Naive thymus-derived CD4-positive, alpha-beta T cell (primary cell): ENCODE results near the gene CCSER1. TPM values are rescaled to one million over a fixed set of nuclear protein-coding genes. Genes with fewer than 3 reads are reported as not detected.

Experiments used
- ATAC-seq: fragments of 150-1000 bp; cut with Tn5 transposase; 2 replicates; pipeline ENCODE4 v1.10.0; 2021; ENCODE audit warnings: mild to moderate bottlenecking, moderate library complexity
- CTCF ChIA-PET: fragments of 350-600 bp; sonication (Branson Sonifier 250); formaldehyde crosslinking; loops from one replicate; lab custom pipeline; 2021; ENCODE audit warnings: antibody characterized with exemption; lab: Charles Lee
- POLR2A ChIA-PET: fragments of 350-600 bp; sonication (Branson Sonifier 250); formaldehyde crosslinking; loops from one replicate; lab custom pipeline; 2021; ENCODE audit warnings: antibody characterized with exemption, inconsistent platforms; lab: Charles Lee
- DNase-seq, 9 donors: peaks; one replicate each; pipeline versions ENCODE4 v3.0.0 to v3.0.0-alpha.2; 2020 to 2022; ENCODE audit warnings: mixed read lengths in 1 of 9
- H3K27ac ChIP-seq: one replicate; pipeline ENCODE4 v1.7.0; 2013; ENCODE audit warnings: mild to moderate bottlenecking, low read depth, low read length, moderate library complexity
- H3K27me3 ChIP-seq, 2 donors: one replicate each; pipeline ENCODE4 v1.7.0; 2013; ENCODE audit warnings: low read length in 2 of 2, mild to moderate bottlenecking in 2 of 2, moderate library complexity in 2 of 2; ENCODE audit not compliant: control insufficient read depth in 2 of 2, insufficient read depth in 2 of 2
- H3K36me3 ChIP-seq, 3 experiments: 1 replicate in 2 of 3; 2 replicates in 1 of 3; pipeline ENCODE4 v1.7.0; 2013; ENCODE audit warnings: low read length in 3 of 3, mild to moderate bottlenecking in 3 of 3, moderate library complexity in 1 of 3; ENCODE audit not compliant: insufficient read depth in 3 of 3, control insufficient read depth in 2 of 3
- H3K4me1 ChIP-seq, 2 donors: one replicate each; pipeline ENCODE4 v1.7.0; 2013; ENCODE audit warnings: low read length in 2 of 2, mild to moderate bottlenecking in 2 of 2, moderate library complexity in 1 of 2; ENCODE audit not compliant: control insufficient read depth in 2 of 2, insufficient read depth in 2 of 2
- H3K4me3 ChIP-seq: 2 replicates; pipeline ENCODE4 v1.7.0; 2013; ENCODE audit warnings: mild to moderate bottlenecking, low read length
- H3K9me3 ChIP-seq, 3 experiments: 1 replicate in 2 of 3; 2 replicates in 1 of 3; pipeline ENCODE4 v1.7.0; 2013; ENCODE audit warnings: low read length in 3 of 3; ENCODE audit not compliant: control insufficient read depth in 2 of 3
- H3K27ac Mint-ChIP-seq, 9 donors: one replicate each; pipeline ENCODE4 v1.8.0; 2020 to 2022; ENCODE audit warnings: mixed read lengths in 9 of 9, mild to moderate bottlenecking in 8 of 9, moderate library complexity in 5 of 9, inconsistent platforms in 2 of 9
- H3K27me3 Mint-ChIP-seq, 5 donors: one replicate each; pipeline ENCODE4 v1.8.0; 2021 to 2022; ENCODE audit warnings: mixed read lengths in 5 of 5, mild to moderate bottlenecking in 1 of 5
- H3K36me3 Mint-ChIP-seq, 5 donors: one replicate each; pipeline ENCODE4 v1.8.0; 2020 to 2022; ENCODE audit warnings: mixed read lengths in 5 of 5, mild to moderate bottlenecking in 3 of 5, inconsistent platforms in 1 of 5
- H3K4me1 Mint-ChIP-seq, 7 donors: one replicate each; pipeline ENCODE4 v1.8.0; 2020 to 2022; ENCODE audit warnings: mixed read lengths in 7 of 7, mild to moderate bottlenecking in 3 of 7, inconsistent platforms in 1 of 7
- H3K4me3 Mint-ChIP-seq, 10 donors: one replicate each; pipeline ENCODE4 v1.8.0; 2020 to 2022; ENCODE audit warnings: mild to moderate bottlenecking in 10 of 10, mixed read lengths in 10 of 10, moderate library complexity in 6 of 10, inconsistent platforms in 2 of 10
- H3K9me3 Mint-ChIP-seq, 11 donors: one replicate each; pipeline ENCODE4 v1.8.0; 2020 to 2022; ENCODE audit warnings: mixed read lengths in 11 of 11, mild to moderate bottlenecking in 4 of 11, inconsistent platforms in 1 of 11, moderate library complexity in 1 of 11
- intact Hi-C, 2 donors: fragments of 100-400 bp; cut with micrococcal nuclease; formaldehyde crosslinking; loops; one replicate each; pipeline ENCODE4 v1.15.1; 2023
- polyA plus RNA-seq, 2 donors: library from polyadenylated mRNA; unstranded; fragments of 300-500 nt; fragmentation: Illumina TruSeq; gene quantifications; one replicate each; pipeline ENCODE4 v1.2.3, GENCODE V29; 2021
- total RNA-seq, 6 experiments: library from RNA in 5 of 6; stranded (reverse) in 5 of 6; gene quantifications; 1 replicate in 5 of 6; 2 replicates in 1 of 6; pipeline ENCODE4 v1.2.3 and lab custom pipeline; 2021 to 2026

CCSER1 gene
- total and polyA plus RNA-seq, 7 experiments from 2014 or later: 0.30 to 4.0 (median 1.4) TPM; not detected in 3

DNA sequence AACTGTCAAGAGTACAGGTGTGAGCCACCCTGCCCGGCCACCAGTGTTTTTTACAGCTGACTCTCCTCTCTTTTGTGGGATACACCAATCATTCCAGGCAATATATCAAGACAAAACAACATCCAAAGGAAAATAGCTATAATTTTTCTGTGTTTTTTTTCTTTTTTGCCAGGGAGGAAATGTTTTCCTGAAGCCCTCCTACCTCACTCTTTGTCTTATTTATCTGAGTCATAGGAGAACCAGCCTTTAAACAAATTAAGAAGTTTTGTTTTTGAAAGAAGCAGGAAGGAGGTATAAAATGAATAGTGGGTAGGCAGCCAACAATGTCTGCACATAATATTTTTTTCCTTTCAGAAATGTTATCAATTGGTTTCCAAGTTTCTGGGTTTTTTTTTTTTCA lies 493.9 kb downstream of the CCSER1 start:
- ChIA-PET CTCF (no interaction called here), POLR2A (no interaction called here)
- intact Hi-C loops: no loop called here
- Mint-ChIP-seq H3K9me3 (peaks cover 0 to 7% (median 1%) of the 10 kb centered on the region in 11 donors), H3K4me1 (no peaks in the 10 kb centered on the region), H3K36me3 (no peaks in the 10 kb centered on the region), H3K27me3 (no peaks in the 10 kb centered on the region), H3K27ac (no peak overlapping the region), H3K4me3 (no peak overlapping the region)
- no peaks in the 10 kb centered on the region for H3K9me3 ChIP-seq
- no peak for DNase-seq
- H3K27me3 ChIP-seq: no peaks in the 10 kb centered on the region
- H3K4me3 ChIP-seq: no peak overlapping the region
- H3K36me3 ChIP-seq: no peaks in the 10 kb centered on the region
- H3K4me1 ChIP-seq: no peaks in the 10 kb centered on the region
- no peak for ATAC-seq
- no peak overlapping the region for H3K27ac ChIP-seq

DNA sequence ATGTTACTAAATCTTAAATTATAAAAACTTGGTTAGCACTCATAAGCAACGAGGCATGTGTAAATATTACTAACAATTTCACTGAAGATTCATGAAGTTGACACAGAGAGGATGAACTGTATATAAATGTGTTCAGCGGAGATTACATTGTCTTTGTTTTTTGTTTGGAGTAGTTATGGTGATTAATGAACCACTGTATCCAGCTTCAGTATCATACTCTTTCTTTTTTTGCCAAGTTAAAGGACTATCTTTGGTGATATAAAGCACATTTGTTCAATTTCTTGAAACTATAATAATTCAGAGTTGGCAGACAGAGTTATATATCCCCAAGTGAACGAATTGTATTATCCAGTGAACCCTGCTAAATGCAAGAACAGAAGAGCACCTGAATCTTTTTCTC lies 497.6 kb downstream of the CCSER1 start:
- Histone ChIP-seq H3K4me1 (no peaks in the 10 kb centered on the region), H3K27me3 (no peaks in the 10 kb centered on the region), H3K4me3 (no peak overlapping the region), H3K27ac (no peak overlapping the region), H3K9me3 (no peaks in the 10 kb centered on the region), H3K36me3 (no peaks in the 10 kb centered on the region)
- POLR2A ChIA-PET: no interaction called here
- no peaks in the 10 kb centered on the region for H3K27me3 Mint-ChIP-seq
- peaks cover 0 to 7% (median 1%) of the 10 kb centered on the region in 11 donors for H3K9me3 Mint-ChIP-seq
- ATAC-seq (no peak), DNase-seq (no peak)
- CTCF ChIA-PET: no interaction called here
- H3K4me3 Mint-ChIP-seq: no peak overlapping the region
- intact Hi-C loops: no loop called here
- H3K36me3 Mint-ChIP-seq: no peaks in the 10 kb centered on the region
- no peaks in the 10 kb centered on the region for H3K4me1 Mint-ChIP-seq
- no peak overlapping the region for H3K27ac Mint-ChIP-seq

- no peak overlapping the region for H3K4me3 ChIP-seq
- intact Hi-C loops: no loop called here
- Mint-ChIP-seq H3K9me3 (peaks cover 0 to 6% (median 2%) of the 10 kb centered on the region in 11 donors), H3K27ac (no peak overlapping the region), H3K4me1 (no peaks in the 10 kb centered on the region), H3K36me3 (no peaks in the 10 kb centered on the region), H3K4me3 (no peak overlapping the region), H3K27me3 (no peaks in the 10 kb centered on the region)
- no peaks in the 10 kb centered on the region for H3K4me1 ChIP-seq
- DNase-seq (no peak), ATAC-seq (no peak)
- POLR2A ChIA-PET: no interaction called here
- CTCF ChIA-PET: no interaction called here
- H3K36me3 ChIP-seq: no peaks in the 10 kb centered on the region
- no peaks in the 10 kb centered on the region for H3K27me3 ChIP-seq
- H3K27ac ChIP-seq: no peak overlapping the region
- H3K9me3 ChIP-seq: no peaks in the 10 kb centered on the region
These were observed 514.8 kb downstream of the CCSER1 start for GRCh38 chr4:90641861-90642599.

- no peaks in the 10 kb centered on the region for H3K4me1 ChIP-seq
- no peaks in the 10 kb centered on the region for H3K27me3 Mint-ChIP-seq
- CTCF ChIA-PET: no interaction called here
- H3K9me3 Mint-ChIP-seq: peaks cover 0 to 10% (median 2%) of the 10 kb centered on the region in 11 donors
- H3K4me1 Mint-ChIP-seq: no peaks in the 10 kb centered on the region
- no peak overlapping the region for H3K27ac ChIP-seq
- H3K36me3 ChIP-seq: no peaks in the 10 kb centered on the region
- H3K9me3 ChIP-seq: no peaks in the 10 kb centered on the region
- intact Hi-C loops: no loop called here
- H3K4me3 Mint-ChIP-seq: no peak overlapping the region
- POLR2A ChIA-PET: no interaction called here
- no peak for DNase-seq
- H3K27me3 ChIP-seq: no peaks in the 10 kb centered on the region
- H3K27ac Mint-ChIP-seq: no peak overlapping the region
- H3K36me3 Mint-ChIP-seq: no peaks in the 10 kb centered on the region
- no peak overlapping the region for H3K4me3 ChIP-seq
- ATAC-seq: no peak
These were observed 516.0 kb downstream of the CCSER1 start for GRCh38 chr4:90643156-90643555.

DNA sequence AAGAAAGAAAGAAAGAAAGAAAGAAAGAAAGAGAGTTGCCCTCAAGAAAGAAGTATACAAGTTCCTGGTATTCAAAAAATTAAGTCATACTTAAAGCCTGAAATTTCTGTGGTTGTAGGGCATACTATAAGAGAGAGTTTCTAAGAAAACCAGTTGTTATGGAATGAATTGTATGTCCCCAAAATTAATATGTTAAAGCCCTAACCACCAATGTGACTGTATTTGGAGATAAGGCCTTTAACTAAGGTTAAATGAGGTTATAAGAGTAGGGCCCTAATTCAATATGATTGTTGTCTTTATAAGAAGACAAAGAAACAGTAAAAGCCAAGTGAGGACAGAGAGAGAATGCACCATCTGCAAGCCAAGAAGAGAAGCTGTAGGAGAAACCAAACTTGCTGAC lies 521.1 kb downstream of the CCSER1 start:
- ChIA-PET CTCF (no interaction called here), POLR2A (no interaction called here)
- ATAC-seq: no peak
- Mint-ChIP-seq H3K9me3 (peaks cover 0 to 8% (median 3%) of the 10 kb centered on the region in 11 donors), H3K4me1 (no peaks in the 10 kb centered on the region), H3K4me3 (no peak overlapping the region), H3K27ac (no peak overlapping the region), H3K36me3 (no peaks in the 10 kb centered on the region), H3K27me3 (no peaks in the 10 kb centered on the region)
- H3K9me3 ChIP-seq: no peaks in the 10 kb centered on the region
- no peak overlapping the region for H3K27ac ChIP-seq
- no peaks in the 10 kb centered on the region for H3K27me3 ChIP-seq
- DNase-seq: no peak
- intact Hi-C loops: no loop called here
- H3K4me3 ChIP-seq: no peak overlapping the region
- no peaks in the 10 kb centered on the region for H3K36me3 ChIP-seq
- H3K4me1 ChIP-seq: no peaks in the 10 kb centered on the region

DNA sequence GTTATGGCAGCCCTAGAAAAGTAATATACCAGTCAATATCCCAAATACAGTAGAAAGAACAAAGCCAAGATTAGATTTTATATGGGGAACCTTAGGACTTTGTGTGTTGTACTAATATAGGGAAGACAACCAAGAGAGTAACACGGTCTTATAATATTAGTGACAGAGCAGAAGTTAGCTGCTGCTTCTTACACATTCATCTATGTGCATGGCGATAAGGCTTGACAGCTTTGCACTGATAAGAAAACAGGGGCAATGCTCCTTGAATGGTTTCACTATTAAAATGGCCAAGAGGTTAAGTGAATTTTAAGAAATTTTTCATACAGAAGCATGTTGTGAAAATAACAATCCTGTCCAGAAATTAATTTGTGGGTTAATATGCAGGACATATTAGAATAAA lies 521.6 kb downstream of the CCSER1 start:
- CTCF ChIA-PET: no interaction called here
- ATAC-seq: no peak

GRCh38 chr4:90660672-90661071 lies 533.5 kb downstream of the CCSER1 start:
- no peaks in the 10 kb centered on the region for H3K36me3 Mint-ChIP-seq
- intact Hi-C loops: no loop called here
- no peak overlapping the region for H3K27ac ChIP-seq
- no peak for DNase-seq
- no peaks in the 10 kb centered on the region for H3K36me3 ChIP-seq
- H3K4me3 ChIP-seq: no peak overlapping the region
- H3K27me3 Mint-ChIP-seq: no peaks in the 10 kb centered on the region
- H3K27me3 ChIP-seq: no peaks in the 10 kb centered on the region
- POLR2A ChIA-PET: no interaction called here
- H3K4me1 Mint-ChIP-seq: no peaks in the 10 kb centered on the region
- no peak for ATAC-seq
- no peaks in the 10 kb centered on the region for H3K4me1 ChIP-seq
- CTCF ChIA-PET: no interaction called here
- peaks cover 0 to 14% (median 2%) of the 10 kb centered on the region in 11 donors for H3K9me3 Mint-ChIP-seq
- H3K9me3 ChIP-seq: no peaks in the 10 kb centered on the region
- no peak overlapping the region for H3K4me3 Mint-ChIP-seq
- H3K27ac Mint-ChIP-seq: no peak overlapping the region

More for the DNA sequence above, 521.6 kb downstream of the CCSER1 start:
- Mint-ChIP-seq H3K27ac (no peak overlapping the region), H3K36me3 (no peaks in the 10 kb centered on the region), H3K27me3 (no peaks in the 10 kb centered on the region), H3K9me3 (peaks cover 0 to 8% (median 3%) of the 10 kb centered on the region in 11 donors), H3K4me1 (no peaks in the 10 kb centered on the region), H3K4me3 (no peak overlapping the region)
- POLR2A ChIA-PET: no interaction called here
- intact Hi-C loops: no loop called here
- no peaks in the 10 kb centered on the region for H3K9me3 ChIP-seq
- H3K4me1 ChIP-seq: no peaks in the 10 kb centered on the region
- H3K4me3 ChIP-seq: no peak overlapping the region
- no peaks in the 10 kb centered on the region for H3K27me3 ChIP-seq
- no peaks in the 10 kb centered on the region for H3K36me3 ChIP-seq
- H3K27ac ChIP-seq: no peak overlapping the region
- no peak for DNase-seq
